HG03342 (cell line): ENCODE results near the gene NOL12.
"Not testable (repeated sequence)": the region's sequence is repeated elsewhere in the genome, so short reads cannot be mapped to it uniquely, and the experiment has no call there.

ENCODE experiments used
- ATAC-seq: cut with Tn5 transposase; IDR thresholded peaks from one replicate; pipeline ENCODE4 v1.9.1; 2021; ENCODE audit warnings: mild to moderate bottlenecking, moderate library complexity; ENCODE audit not compliant: unreplicated experiment

Gene NOL12, protein sequence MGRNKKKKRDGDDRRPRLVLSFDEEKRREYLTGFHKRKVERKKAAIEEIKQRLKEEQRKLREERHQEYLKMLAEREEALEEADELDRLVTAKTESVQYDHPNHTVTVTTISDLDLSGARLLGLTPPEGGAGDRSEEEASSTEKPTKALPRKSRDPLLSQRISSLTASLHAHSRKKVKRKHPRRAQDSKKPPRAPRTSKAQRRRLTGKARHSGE

GRCh38 chr22:37686002-37686982 lies at the start of gene NOL12:
TSS of gene NOL12 (plus strand) at chr22:37686343. CDS start at chr22:37686393, 50 bp downstream.
- ATAC-seq, result peak; percentile 83

- no peak for ATAC-seq
These were observed 49.2 kb upstream of the NOL12 start for GRCh38 chr22:37636949-37637273.

- no peak for ATAC-seq
These were observed 47.6 kb upstream of the NOL12 start for GRCh38 chr22:37638391-37639069.

- no peak for ATAC-seq
These were observed 46.9 kb upstream of the NOL12 start, which contains the start of gene SH3BP1 for GRCh38 chr22:37639070-37639760. TSS of gene SH3BP1 (plus strand) at chr22:37639669. CDS start at chr22:37639788, 119 bp downstream.

DNA sequence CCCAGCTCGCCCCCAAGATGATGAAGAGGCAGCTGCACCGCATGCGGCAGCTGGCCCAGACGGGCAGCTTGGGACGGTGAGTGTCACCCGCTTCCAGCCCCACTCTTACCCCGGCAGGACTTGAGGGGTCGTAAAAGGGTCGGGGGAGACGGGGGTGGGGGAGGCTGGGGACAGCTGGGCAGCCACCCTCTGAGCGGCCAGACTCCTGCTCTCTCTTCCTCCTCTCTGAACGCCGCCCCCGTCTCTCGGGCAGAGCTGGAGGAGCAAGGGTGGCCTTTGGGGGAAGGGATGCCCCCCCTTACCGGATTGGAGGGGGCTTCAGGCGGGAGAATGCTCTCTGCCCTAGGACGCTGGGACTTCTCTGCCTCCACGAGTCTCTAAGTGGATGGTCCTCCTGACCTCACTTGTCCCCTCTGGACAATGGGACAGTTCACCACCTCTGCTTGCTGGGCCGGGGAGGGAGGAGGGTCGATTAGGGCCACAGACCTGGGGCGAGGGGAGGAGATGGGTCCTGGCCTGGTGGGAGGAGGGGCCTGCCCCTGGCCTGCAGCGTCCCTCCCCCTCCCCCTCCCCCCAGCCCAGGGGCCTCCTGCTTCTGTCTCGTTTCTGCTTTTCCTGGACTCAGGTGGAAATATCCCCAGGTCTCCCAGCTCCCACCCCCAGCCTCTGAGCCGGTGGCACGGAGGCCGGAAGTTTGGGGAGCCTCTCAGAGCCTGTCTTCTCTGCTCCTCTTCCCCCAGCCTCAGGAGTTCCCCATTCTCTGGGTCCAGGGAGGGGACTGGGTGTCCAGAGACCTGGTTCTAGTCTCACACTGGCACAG lies 46.2 kb upstream of the NOL12 start:
- ATAC-seq, result no peak

GRCh38 chr22:37640591-37641560 lies 45.3 kb upstream of the NOL12 start:
- no peak for ATAC-seq

- no peak for ATAC-seq
These were observed 44.6 kb upstream of the NOL12 start for GRCh38 chr22:37641561-37641949.

- ATAC-seq, result no peak
These were observed 42.8 kb upstream of the NOL12 start for GRCh38 chr22:37643225-37643847.

- no peak for ATAC-seq
These were observed 38.8 kb upstream of the NOL12 start for GRCh38 chr22:37647317-37647716.

- ATAC-seq, result no peak
These were observed 38.2 kb upstream of the NOL12 start for GRCh38 chr22:37647928-37648327.

- ATAC-seq, result no peak
These were observed 35.5 kb upstream of the NOL12 start for GRCh38 chr22:37650463-37651136.

DNA sequence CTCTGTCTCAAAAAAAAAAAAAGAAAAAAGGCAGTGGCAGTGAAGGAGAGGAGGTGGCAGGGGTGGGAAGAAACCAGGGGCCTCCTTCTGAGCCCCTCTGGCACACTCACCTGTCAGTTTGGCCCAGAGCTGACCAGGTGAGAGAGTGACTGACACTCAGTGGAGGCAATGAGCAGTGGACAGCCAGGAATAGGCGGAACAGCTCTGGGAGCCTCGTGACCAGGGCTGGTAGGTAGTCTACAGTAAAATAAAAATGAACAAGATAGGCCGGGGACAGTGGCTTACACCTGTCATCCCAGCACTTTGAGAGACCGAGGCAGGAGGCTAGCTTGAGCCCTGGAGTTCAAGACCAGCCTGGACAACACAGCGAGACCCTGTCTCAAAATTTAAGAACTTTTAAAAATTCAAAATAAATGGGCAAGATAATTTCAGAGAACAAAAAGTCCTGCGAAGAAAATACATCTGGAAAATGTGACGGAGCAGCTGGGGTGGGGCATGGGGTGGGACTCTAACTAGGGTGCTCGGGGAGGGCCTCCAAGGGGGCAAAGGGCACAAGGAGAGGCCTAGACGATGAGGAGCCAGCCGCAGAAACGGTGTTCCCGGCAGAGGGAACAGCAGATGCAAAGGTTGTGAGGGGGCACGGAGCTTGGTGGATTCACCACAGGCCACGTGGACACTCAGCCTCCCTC lies 31.4 kb upstream of the NOL12 start:
- no peak for ATAC-seq

- no peak for ATAC-seq
These were observed 30.9 kb upstream of the NOL12 start for GRCh38 chr22:37655252-37655563.

DNA sequence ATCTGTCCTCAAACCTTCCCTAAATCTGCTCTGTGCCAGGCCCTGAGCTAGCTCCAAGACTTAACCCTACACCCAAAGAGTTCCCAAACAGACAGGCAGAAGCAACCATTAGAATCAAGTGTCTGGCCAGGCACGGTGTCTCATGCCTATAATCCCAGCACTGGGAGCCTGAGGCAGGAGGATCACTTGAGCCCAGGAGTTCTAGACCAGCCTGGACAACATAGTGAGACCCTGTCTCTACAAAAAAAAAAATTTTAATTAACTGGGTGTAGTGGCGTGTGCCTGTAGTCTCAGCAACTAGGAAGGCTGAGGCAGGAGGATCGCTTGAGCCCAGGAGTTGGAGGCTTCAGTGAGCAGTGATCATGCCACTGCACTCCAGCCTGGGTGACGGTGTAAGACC lies 29.6 kb upstream of the NOL12 start:
- ATAC-seq, result not testable (repeated sequence)

DNA sequence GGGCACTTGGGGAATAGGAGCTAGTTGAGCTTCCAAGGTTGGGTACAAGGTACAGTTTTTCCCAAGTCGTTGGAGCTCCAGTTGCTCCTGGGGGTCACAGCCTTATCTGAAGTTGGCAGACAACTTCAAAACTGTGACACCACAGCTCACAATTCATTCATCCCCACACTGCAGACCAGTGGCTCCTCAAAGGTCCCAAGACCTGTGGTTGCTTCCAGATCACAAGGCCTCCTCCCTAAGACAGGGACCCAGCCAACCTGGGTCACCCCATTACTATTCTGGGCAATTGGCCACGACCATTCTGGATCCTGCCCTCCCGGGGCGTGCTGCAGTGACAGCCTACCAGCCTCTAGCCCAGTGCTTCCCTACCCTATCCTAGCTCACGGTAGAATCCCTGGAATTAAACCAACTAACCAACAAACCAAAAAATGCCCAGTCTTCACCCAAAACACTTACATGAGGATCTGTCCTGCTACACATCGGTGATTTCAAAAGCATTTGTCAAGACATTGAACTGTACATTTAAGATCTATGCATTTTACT lies 28.5 kb upstream of the NOL12 start:
- ATAC-seq, result no peak

GRCh38 chr22:37658133-37659065 lies 27.7 kb upstream of the NOL12 start, which contains the start of gene PDXP:
TSS of gene PDXP (plus strand) at chr22:37658723. CDS start at chr22:37658783, 60 bp downstream.
- ATAC-seq, result peak; percentile 72
